ENCODE data around the gene ADAM12. TPM values are rescaled to one million over a fixed set of nuclear protein-coding genes. Genes with fewer than 3 reads are reported as not detected.

Gene ADAM12
- total and polyA plus RNA-seq, 2 of the 13 experiments (the other 11 are each of a cell fraction or from before 2014, with no cell fraction given) = not detected

GRCh38 chr10:126109893-126110292 lies 278.4 kb downstream of the ADAM12 start:
- Histone ChIP-seq H3K27ac (ENCODE audit: extremely low read length, insufficient read depth, low read length) (no peak overlapping the region), H3K79me2 (ENCODE audit: insufficient read depth, low read length) (no peaks in the 10 kb centered on the region), H3K9me3 (ENCODE audit: low read length) (no peaks in the 10 kb centered on the region), H3K4me3 (replicated peaks in 1 of 3; ENCODE audit: insufficient read depth in 1 of 3, low read depth in 2 of 3, low read length in 3 of 3) (no peak overlapping the region), H3K36me3 (replicated peaks in 1 of 2; ENCODE audit: control insufficient read depth in 1 of 2, insufficient read depth in 2 of 2, low read length in 2 of 2) (no peaks in the 10 kb centered on the region), H4K20me1 (ENCODE audit: insufficient read depth, low read length) (no peaks in the 10 kb centered on the region; the same call in 1 of the 2 replicates), H2AFZ (ENCODE audit: low read length) (no peak overlapping the region), H3K27me3 (ENCODE audit: control insufficient read depth in 1 of 2, insufficient read depth in 2 of 2, low read length in 2 of 2) (peaks cover 2 to 32% of the 10 kb centered on the region in 2 experiments; a peak in 3 of 5 replicates), H3K4me2 (ENCODE audit: low read depth, low read length) (no peak overlapping the region), H3K4me1 (ENCODE audit: insufficient read depth, low read length) (no peaks in the 10 kb centered on the region), H3K9ac (ENCODE audit: insufficient read depth, low read depth, low read length) (no peak overlapping the region)
- WGBS (ENCODE audit: low lambda C conversion rate) = 18% methylated on average over 5 of the region's 5 CpGs
- CTCF ChIA-PET (ENCODE audit: low intra/inter-chr PET ratio, low total read pairs) = no interaction called here
- intact Hi-C loops (cut with micrococcal nuclease; ENCODE audit: unreplicated experiment) (no loop called here), in situ Hi-C loops (cut with HindIII; ENCODE audit: extremely low pct_ligation_motif_present, low pct_unique_long_range_greater_than_20kb) (no loop called here)
- no peak for TF ChIP-seq SNAPC5 (CRISPR knock-in tag; IDR thresholded peaks at IDR 0.05; ENCODE audit: borderline replicate concordance)
- TF ChIP-seq ZNF749 (CRISPR knock-in tag; IDR thresholded peaks at IDR 0.05; ENCODE audit: borderline replicate concordance) = no peak
- no peak for TF ChIP-seq ZBTB20 (CRISPR knock-in tag; IDR thresholded peaks at IDR 0.05; ENCODE audit: borderline replicate concordance, low read depth)
- no peak for TF ChIP-seq HNRNPL (IDR thresholded peaks at IDR 0.05; ENCODE audit: low read depth, low read length)
- no peak for TF ChIP-seq ZNF292 (CRISPR knock-in tag; IDR thresholded peaks at IDR 0.05; ENCODE audit: borderline replicate concordance, low read depth)
- no peak for TF ChIP-seq ZNF367 (CRISPR knock-in tag; IDR thresholded peaks at IDR 0.05; ENCODE audit: borderline replicate concordance)
- no peak for TF ChIP-seq FOSL2 (CRISPR knock-in tag; IDR thresholded peaks at IDR 0.05)
- no peak for TF ChIP-seq ZBTB43 (CRISPR knock-in tag; conservative IDR thresholded peaks at IDR 0.05)
- TF ChIP-seq ZNF781 (CRISPR knock-in tag; IDR thresholded peaks at IDR 0.05; ENCODE audit: borderline replicate concordance, not compliant biosample characterization) = no peak
- no peak for TF ChIP-seq ZMAT5 (CRISPR knock-in tag; IDR thresholded peaks at IDR 0.05; ENCODE audit: borderline replicate concordance, low read depth)
- TF ChIP-seq PITX1 (CRISPR knock-in tag; IDR thresholded peaks at IDR 0.05) = no peak
- peak; percentile 63 for TF ChIP-seq MAFF (IDR thresholded peaks at IDR 0.05; ENCODE audit: low read depth, low read length)
- TF ChIP-seq ZFP36L1 (CRISPR knock-in tag; IDR thresholded peaks at IDR 0.05) = no peak
- no peak for TF ChIP-seq IKZF4 (CRISPR knock-in tag; IDR thresholded peaks at IDR 0.05; ENCODE audit: borderline replicate concordance, low read depth, not compliant biosample characterization)
- TF ChIP-seq JUND (CRISPR knock-in tag; IDR thresholded peaks at IDR 0.05) = no peak
- TF ChIP-seq MAFK (conservative IDR thresholded peaks at IDR 0.05 in 1 of 2, IDR thresholded peaks at IDR 0.05 in 1 of 2; ENCODE audit: low read length in 2 of 2) = peak; percentile 57 to 75
- no peak for TF ChIP-seq PRMT3 (CRISPR knock-in tag; IDR thresholded peaks at IDR 0.05; ENCODE audit: borderline replicate concordance, low read depth)
- no peak for TF ChIP-seq GMEB2 (CRISPR knock-in tag; IDR thresholded peaks at IDR 0.05; ENCODE audit: low read depth)
- FAIRE-seq (no peak), ATAC-seq (no peak), DNase-seq (ENCODE audit: low spot score) (no peak)
- no TSS peak for BruUV-seq (replicated peaks)
- POLR2A ChIA-PET = no interaction called here
